Measurements from ENCODE around the gene TP53RK.

Gene TP53RK

GRCh38 chr20:46639587-46639986 lies 49.7 kb downstream of the TP53RK start:
- Histone ChIP-seq H3K9me3 (ENCODE audit: control insufficient read depth, insufficient read depth, low read depth, low read length) (no peaks in the 10 kb centered on the region), H3K36me3 (ENCODE audit: control insufficient read depth in 2 of 2, insufficient read depth in 1 of 2, low read length in 2 of 2) (no peaks in the 10 kb centered on the region), H3K27ac (ENCODE audit: extremely low read depth, low read depth, low read length) (no peak overlapping the region), H3K4me1 (ENCODE audit: control insufficient read depth, insufficient read depth, low read length) (no peaks in the 10 kb centered on the region), H3K4me3 (ENCODE audit: low read depth, low read length) (no peak overlapping the region)
- POLR2A ChIA-PET: no interaction called here
- TF ChIP-seq ZFP41 (tag by site-specific recombination; IDR thresholded peaks at IDR 0.05; ENCODE audit: borderline replicate concordance): no peak
- TF ChIP-seq SCRT1 (tag by site-specific recombination; IDR thresholded peaks at IDR 0.05; ENCODE audit: borderline replicate concordance): no peak
- TF ChIP-seq GLIS2 (tag by site-specific recombination; IDR thresholded peaks at IDR 0.05): no peak
- no peak for TF ChIP-seq ZNF18 (tag by site-specific recombination; IDR thresholded peaks at IDR 0.05)
- CTCF ChIA-PET: no interaction called here

DNA sequence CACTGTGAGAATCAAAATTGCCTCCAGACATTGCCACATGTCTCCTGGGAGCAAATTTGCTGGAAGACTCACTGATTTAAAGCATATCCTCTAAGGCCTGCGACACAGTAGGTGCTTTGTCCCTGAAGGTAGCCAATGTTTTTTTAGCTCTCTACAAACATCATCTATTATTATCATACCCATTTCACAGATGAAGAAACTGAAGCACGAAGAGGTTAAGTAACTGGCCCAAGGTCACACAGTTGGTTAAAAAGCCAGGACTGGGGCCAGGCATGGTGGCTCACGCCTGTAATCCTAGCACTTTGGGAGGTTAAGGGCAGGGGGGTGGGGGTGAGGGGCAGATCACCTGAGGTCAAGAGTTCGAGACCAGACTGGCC lies 50.4 kb downstream of the TP53RK start:
- no peak overlapping the region for H3K27ac ChIP-seq (ENCODE audit: extremely low read depth, low read depth, low read length)
- H3K4me3 ChIP-seq (ENCODE audit: low read depth, low read length): no peak overlapping the region
- H3K36me3 ChIP-seq (ENCODE audit: control insufficient read depth in 2 of 2, insufficient read depth in 1 of 2, low read length in 2 of 2): no peaks in the 10 kb centered on the region
- no peak for TF ChIP-seq KLF17 (tag by site-specific recombination; IDR thresholded peaks at IDR 0.05)
- TF ChIP-seq ZNF549 (tag by site-specific recombination; IDR thresholded peaks at IDR 0.05): no peak
- TF ChIP-seq SCRT1 (tag by site-specific recombination; IDR thresholded peaks at IDR 0.05; ENCODE audit: borderline replicate concordance): no peak
- ChIA-PET POLR2A (no interaction called here), CTCF (interaction anchor here (0.5 kb wide), 1 partner anchor 51 kb away, joined by 5 read pairs; no protein-coding TSS in a partner anchor)
- no peaks in the 10 kb centered on the region for H3K4me1 ChIP-seq (ENCODE audit: control insufficient read depth, insufficient read depth, low read length)
- H3K9me3 ChIP-seq (ENCODE audit: control insufficient read depth, insufficient read depth, low read depth, low read length): no peaks in the 10 kb centered on the region

- no peaks in the 10 kb centered on the region for H3K4me1 ChIP-seq (ENCODE audit: control insufficient read depth, insufficient read depth, low read length)
- H3K9me3 ChIP-seq (ENCODE audit: control insufficient read depth, insufficient read depth, low read depth, low read length): no peaks in the 10 kb centered on the region
- no peak overlapping the region for H3K27ac ChIP-seq (ENCODE audit: extremely low read depth, low read depth, low read length)
- no peaks in the 10 kb centered on the region for H3K36me3 ChIP-seq (ENCODE audit: control insufficient read depth in 2 of 2, insufficient read depth in 1 of 2, low read length in 2 of 2)
- ChIA-PET CTCF (no interaction called here), POLR2A (no interaction called here)
- H3K4me3 ChIP-seq (ENCODE audit: low read depth, low read length): no peak overlapping the region
- TF ChIP-seq, protein P1, sequence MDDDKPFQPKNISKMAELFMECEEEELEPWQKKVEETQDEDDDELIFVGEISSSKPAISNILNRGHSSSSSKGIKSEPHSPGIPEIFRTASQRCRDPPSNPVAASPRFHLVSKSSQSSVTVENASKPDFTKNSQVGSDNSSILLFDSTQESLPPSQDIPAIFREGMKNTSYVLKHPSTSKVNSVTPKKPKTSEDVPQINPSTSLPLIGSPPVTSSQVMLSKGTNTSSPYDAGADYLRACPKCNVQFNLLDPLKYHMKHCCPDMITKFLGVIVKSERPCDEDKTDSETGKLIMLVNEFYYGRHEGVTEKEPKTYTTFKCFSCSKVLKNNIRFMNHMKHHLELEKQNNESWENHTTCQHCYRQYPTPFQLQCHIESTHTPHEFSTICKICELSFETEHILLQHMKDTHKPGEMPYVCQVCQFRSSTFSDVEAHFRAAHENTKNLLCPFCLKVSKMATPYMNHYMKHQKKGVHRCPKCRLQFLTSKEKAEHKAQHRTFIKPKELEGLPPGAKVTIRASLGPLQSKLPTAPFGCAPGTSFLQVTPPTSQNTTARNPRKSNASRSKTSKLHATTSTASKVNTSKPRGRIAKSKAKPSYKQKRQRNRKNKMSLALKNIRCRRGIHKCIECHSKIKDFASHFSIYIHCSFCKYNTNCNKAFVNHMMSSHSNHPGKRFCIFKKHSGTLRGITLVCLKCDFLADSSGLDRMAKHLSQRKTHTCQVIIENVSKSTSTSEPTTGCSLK (tag by site-specific recombination; IDR thresholded peaks at IDR 0.05): no peak
- TF ChIP-seq ZNF629 (tag by site-specific recombination; IDR thresholded peaks at IDR 0.05) (no peak), ZNF157 (tag by site-specific recombination; IDR thresholded peaks at IDR 0.05) (no peak), KLF7 (tag by site-specific recombination; IDR thresholded peaks at IDR 0.05; ENCODE audit: borderline replicate concordance) (no peak), PRDM2 (tag by site-specific recombination; IDR thresholded peaks at IDR 0.05; ENCODE audit: borderline replicate concordance) (no peak), SP3 (tag by site-specific recombination; IDR thresholded peaks at IDR 0.05) (no peak), ZNF391 (tag by site-specific recombination; IDR thresholded peaks at IDR 0.05; ENCODE audit: borderline replicate concordance, low read depth) (no peak), TCF7L2 (IDR thresholded peaks at IDR 0.05; ENCODE audit: borderline replicate concordance, low read depth, low read length) (no peak), ZNF184 (tag by site-specific recombination; IDR thresholded peaks at IDR 0.05) (no peak), ZNF529 (tag by site-specific recombination; IDR thresholded peaks at IDR 0.05; ENCODE audit: insufficient replicate concordance) (no peak), KLF16 (tag by site-specific recombination; IDR thresholded peaks at IDR 0.05) (no peak), ZNF560 (tag by site-specific recombination; IDR thresholded peaks at IDR 0.05; ENCODE audit: borderline replicate concordance) (no peak), EGR2 (tag by site-specific recombination; IDR thresholded peaks at IDR 0.05; ENCODE audit: low read depth) (no peak), ZNF266 (tag by site-specific recombination; IDR thresholded peaks at IDR 0.05; ENCODE audit: low read depth) (no peak)
Measured at GRCh38 chr20:46638134-46638897, 50.9 kb downstream of the TP53RK start.
